Neural cell (in vitro differentiated cells): Measurements from ENCODE around the gene ZNF429. TPM values are rescaled to one million over a fixed set of nuclear protein-coding genes. Genes with fewer than 3 reads are reported as not detected.
"Not testable (repeated sequence)": the region's sequence is repeated elsewhere in the genome, so short reads cannot be mapped to it uniquely, and the experiment has no call there.

Source experiments
- H2AFZ ChIP-seq: fragments of 200-600, 300-800 bp; sonication (generic), shearing (Covaris generic); 2 replicates; pipeline ENCODE4 v1.6.0; 2014; ENCODE audit warnings: low read depth, mild to moderate bottlenecking, antibody characterized with exemption, low read length, moderate library complexity
- H3F3A ChIP-seq: fragments of 200-600 bp; shearing (Covaris generic); 2 replicates; pipeline ENCODE4 v1.6.1; 2016; ENCODE audit warnings: mild to moderate bottlenecking, moderate library complexity, mixed read lengths, antibody characterized with exemption, low read length; ENCODE audit not compliant: insufficient read depth, poor library complexity, severe bottlenecking
- H3K27ac ChIP-seq: fragments of 200-600, 300-800 bp; sonication (generic), shearing (Covaris generic); 2 replicates; pipeline ENCODE4 v1.5.1; 2014; ENCODE audit warnings: mild to moderate bottlenecking, low read length, moderate library complexity
- H3K27me3 ChIP-seq: fragments of 300-800, 200-600 bp; sonication (generic), shearing (Covaris generic); 2 replicates; pipeline ENCODE4 v1.6.0; 2014; ENCODE audit warnings: mild to moderate bottlenecking, low read depth, low read length, moderate library complexity; ENCODE audit not compliant: insufficient read depth
- H3K36me3 ChIP-seq: fragments of 300-800, 200-600 bp; sonication (generic), shearing (Covaris generic); 2 replicates; pipeline ENCODE4 v1.5.1; 2014; ENCODE audit warnings: mild to moderate bottlenecking, antibody characterized with exemption, low read length, moderate library complexity; ENCODE audit not compliant: insufficient read depth
- H3K4me2 ChIP-seq: fragments of 300-800, 200-600 bp; sonication (generic), shearing (Covaris generic); 2 replicates; pipeline ENCODE4 v1.6.0; 2014; ENCODE audit warnings: mild to moderate bottlenecking, low read length
- H3K4me3 ChIP-seq: fragments of 300-800, 200-600 bp; sonication (generic), shearing (Covaris generic); 2 replicates; pipeline ENCODE4 v1.5.1; 2014; ENCODE audit warnings: mild to moderate bottlenecking, low read length, moderate library complexity
- H3K79me2 ChIP-seq: fragments of 200-600 bp; shearing (Covaris generic); replicated peaks from 2 replicates; pipeline ENCODE4 v1.6.0; 2014; ENCODE audit warnings: mild to moderate bottlenecking, low read length, moderate library complexity; ENCODE audit not compliant: insufficient read depth
- H3K9ac ChIP-seq: fragments of 300-800, 200-600 bp; sonication (generic), shearing (Covaris generic); 2 replicates; pipeline ENCODE4 v1.6.1; 2016; ENCODE audit warnings: mild to moderate bottlenecking, low read length, mixed read lengths
- H3K9me2 ChIP-seq: fragments of 200-600 bp; shearing (Covaris generic); 2 replicates; pipeline ENCODE4 v1.6.1; 2016; ENCODE audit warnings: mild to moderate bottlenecking, low read length, mixed read lengths; ENCODE audit not compliant: insufficient read depth
- H3K9me3 ChIP-seq: fragments of 200-600, 300-800 bp; sonication (generic), shearing (Covaris generic); 2 replicates; pipeline ENCODE4 v1.6.1; 2016; ENCODE audit warnings: mild to moderate bottlenecking, mixed run types, low read length, moderate library complexity, mixed read lengths
- H4K20me1 ChIP-seq: fragments of 200-600 bp; shearing (Covaris generic); 2 replicates; pipeline ENCODE4 v1.6.1; 2016; ENCODE audit warnings: mild to moderate bottlenecking, mixed run types; ENCODE audit not compliant: insufficient read depth
- EP300 ChIP-seq: fragments of 450-650 bp; conservative IDR thresholded peaks from 2 replicates; pipeline ENCODE4 v1.6.1; 2014; ENCODE audit warnings: antibody characterized with exemption, mild to moderate bottlenecking, moderate library complexity; ENCODE audit not compliant: poor library complexity, severe bottlenecking
- EZH2 ChIP-seq: fragments of 200-600, 300-800 bp; shearing (Covaris generic), sonication (generic); IDR thresholded peaks from 2 replicates; pipeline ENCODE4 v1.6.1; 2014; ENCODE audit warnings: antibody characterized with exemption, low read length, borderline replicate concordance, mild to moderate bottlenecking; ENCODE audit not compliant: insufficient read depth, poor library complexity, severe bottlenecking
- MXI1 ChIP-seq: fragments of 450-650 bp; conservative IDR thresholded peaks from 2 replicates; pipeline ENCODE4 v1.6.1; 2014; ENCODE audit warnings: antibody characterized with exemption, mild to moderate bottlenecking; ENCODE audit not compliant: poor library complexity, severe bottlenecking
- POLR2AphosphoS5 ChIP-seq: IDR thresholded peaks from 2 replicates; pipeline ENCODE4 v1.6.1; 2012
- RAD21 ChIP-seq: fragments of 450-650 bp; conservative IDR thresholded peaks from 2 replicates; pipeline ENCODE4 v1.6.1; 2014; ENCODE audit warnings: antibody characterized with exemption, mild to moderate bottlenecking, moderate library complexity
- SMC3 ChIP-seq: fragments of 450-650 bp; conservative IDR thresholded peaks from 2 replicates; pipeline ENCODE4 v1.6.1; 2014; ENCODE audit warnings: antibody characterized with exemption, mild to moderate bottlenecking, moderate library complexity; ENCODE audit not compliant: poor library complexity
- TAF1 ChIP-seq: IDR thresholded peaks from 2 replicates; pipeline ENCODE4 v1.6.1; 2012; ENCODE audit warnings: low read depth
- polyA plus RNA-seq: library from polyadenylated mRNA; depleted of rRNA; stranded (reverse); fragments of >200 nt; gene quantifications from 2 replicates; pipeline ENCODE4 v1.2.3, GENCODE V29; 2014
- TF ChIP-seq, protein P1 (sequence below): IDR thresholded peaks from 2 replicates; pipeline ENCODE4 v1.6.1; 2012; ENCODE audit warnings: borderline replicate concordance
- TF ChIP-seq, protein P2 (sequence below): fragments of 450-650 bp; IDR thresholded peaks from 2 replicates; pipeline ENCODE4 v1.5.1; 2014; ENCODE audit warnings: antibody characterized with exemption, mild to moderate bottlenecking, moderate library complexity; ENCODE audit not compliant: poor library complexity, severe bottlenecking

Gene ZNF429
- polyA plus RNA-seq, 1 donor from 2014 or later, result 54.1 TPM

DNA sequence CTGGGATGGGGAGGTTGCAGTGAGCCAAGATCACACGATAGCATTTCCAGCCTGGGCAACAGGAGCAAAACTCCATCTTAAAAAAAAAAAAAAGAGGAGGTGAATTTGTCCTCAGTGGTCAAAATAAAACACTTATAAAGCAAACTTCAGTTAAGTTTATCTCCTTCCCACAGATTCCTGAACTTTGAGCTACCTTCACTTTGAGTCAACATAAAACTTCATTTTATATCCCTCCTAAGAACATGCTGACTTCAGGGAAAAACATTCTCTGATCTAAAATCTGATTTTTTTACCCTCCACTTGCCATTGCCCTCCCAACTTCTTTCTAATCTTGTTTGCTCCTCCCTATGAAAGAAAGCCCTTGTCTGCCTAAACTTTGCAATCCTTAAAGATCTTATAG is 59.0 kb downstream of the ZNF429 start:
- Histone ChIP-seq H3F3A (no peaks in the 10 kb centered on the region), H3K79me2 (no peaks in the 10 kb centered on the region), H3K9ac (no peak overlapping the region), H3K9me3 (no peaks in the 10 kb centered on the region), H3K9me2 (no peaks in the 10 kb centered on the region), H3K27ac (no peak overlapping the region), H4K20me1 (no peaks in the 10 kb centered on the region), H3K4me3 (no peak overlapping the region), H2AFZ (no peak overlapping the region), H3K4me2 (no peak overlapping the region), H3K36me3 (no peaks in the 10 kb centered on the region), H3K27me3 (no peaks in the 10 kb centered on the region)
- TF ChIP-seq TAF1 (no peak), EZH2 (no peak), MXI1 (no peak), EP300 (no peak), RAD21 (no peak), SMC3 (no peak), POLR2AphosphoS5 (no peak)
- TF ChIP-seq, protein P1, sequence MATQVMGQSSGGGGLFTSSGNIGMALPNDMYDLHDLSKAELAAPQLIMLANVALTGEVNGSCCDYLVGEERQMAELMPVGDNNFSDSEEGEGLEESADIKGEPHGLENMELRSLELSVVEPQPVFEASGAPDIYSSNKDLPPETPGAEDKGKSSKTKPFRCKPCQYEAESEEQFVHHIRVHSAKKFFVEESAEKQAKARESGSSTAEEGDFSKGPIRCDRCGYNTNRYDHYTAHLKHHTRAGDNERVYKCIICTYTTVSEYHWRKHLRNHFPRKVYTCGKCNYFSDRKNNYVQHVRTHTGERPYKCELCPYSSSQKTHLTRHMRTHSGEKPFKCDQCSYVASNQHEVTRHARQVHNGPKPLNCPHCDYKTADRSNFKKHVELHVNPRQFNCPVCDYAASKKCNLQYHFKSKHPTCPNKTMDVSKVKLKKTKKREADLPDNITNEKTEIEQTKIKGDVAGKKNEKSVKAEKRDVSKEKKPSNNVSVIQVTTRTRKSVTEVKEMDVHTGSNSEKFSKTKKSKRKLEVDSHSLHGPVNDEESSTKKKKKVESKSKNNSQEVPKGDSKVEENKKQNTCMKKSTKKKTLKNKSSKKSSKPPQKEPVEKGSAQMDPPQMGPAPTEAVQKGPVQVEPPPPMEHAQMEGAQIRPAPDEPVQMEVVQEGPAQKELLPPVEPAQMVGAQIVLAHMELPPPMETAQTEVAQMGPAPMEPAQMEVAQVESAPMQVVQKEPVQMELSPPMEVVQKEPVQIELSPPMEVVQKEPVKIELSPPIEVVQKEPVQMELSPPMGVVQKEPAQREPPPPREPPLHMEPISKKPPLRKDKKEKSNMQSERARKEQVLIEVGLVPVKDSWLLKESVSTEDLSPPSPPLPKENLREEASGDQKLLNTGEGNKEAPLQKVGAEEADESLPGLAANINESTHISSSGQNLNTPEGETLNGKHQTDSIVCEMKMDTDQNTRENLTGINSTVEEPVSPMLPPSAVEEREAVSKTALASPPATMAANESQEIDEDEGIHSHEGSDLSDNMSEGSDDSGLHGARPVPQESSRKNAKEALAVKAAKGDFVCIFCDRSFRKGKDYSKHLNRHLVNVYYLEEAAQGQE, result no peak
- TF ChIP-seq, protein P2, sequence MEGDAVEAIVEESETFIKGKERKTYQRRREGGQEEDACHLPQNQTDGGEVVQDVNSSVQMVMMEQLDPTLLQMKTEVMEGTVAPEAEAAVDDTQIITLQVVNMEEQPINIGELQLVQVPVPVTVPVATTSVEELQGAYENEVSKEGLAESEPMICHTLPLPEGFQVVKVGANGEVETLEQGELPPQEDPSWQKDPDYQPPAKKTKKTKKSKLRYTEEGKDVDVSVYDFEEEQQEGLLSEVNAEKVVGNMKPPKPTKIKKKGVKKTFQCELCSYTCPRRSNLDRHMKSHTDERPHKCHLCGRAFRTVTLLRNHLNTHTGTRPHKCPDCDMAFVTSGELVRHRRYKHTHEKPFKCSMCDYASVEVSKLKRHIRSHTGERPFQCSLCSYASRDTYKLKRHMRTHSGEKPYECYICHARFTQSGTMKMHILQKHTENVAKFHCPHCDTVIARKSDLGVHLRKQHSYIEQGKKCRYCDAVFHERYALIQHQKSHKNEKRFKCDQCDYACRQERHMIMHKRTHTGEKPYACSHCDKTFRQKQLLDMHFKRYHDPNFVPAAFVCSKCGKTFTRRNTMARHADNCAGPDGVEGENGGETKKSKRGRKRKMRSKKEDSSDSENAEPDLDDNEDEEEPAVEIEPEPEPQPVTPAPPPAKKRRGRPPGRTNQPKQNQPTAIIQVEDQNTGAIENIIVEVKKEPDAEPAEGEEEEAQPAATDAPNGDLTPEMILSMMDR, result no peak

DNA sequence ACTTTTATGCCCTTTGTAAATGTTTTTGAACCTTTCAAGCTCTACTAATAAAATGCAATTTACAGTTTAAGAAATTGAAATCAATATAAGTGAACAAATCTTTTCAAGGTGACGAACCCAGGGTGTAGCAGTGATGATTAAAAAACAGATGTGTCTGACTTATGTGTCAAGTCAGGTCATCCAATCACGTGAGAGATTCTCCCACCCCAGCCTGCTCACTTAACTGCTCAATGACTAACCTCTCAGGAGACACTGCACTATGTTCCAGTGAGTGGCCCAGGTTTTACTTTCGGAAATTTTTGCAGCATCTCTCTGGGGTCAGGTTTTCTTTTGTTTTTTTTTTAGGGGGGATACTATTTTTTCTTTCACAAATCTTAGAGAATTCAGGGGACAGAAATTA is 60.7 kb downstream of the ZNF429 start:
- Histone ChIP-seq H3K79me2 (no peaks in the 10 kb centered on the region), H3F3A (no peaks in the 10 kb centered on the region), H3K9me3 (no peaks in the 10 kb centered on the region), H3K27me3 (no peaks in the 10 kb centered on the region), H3K9ac (no peak overlapping the region), H3K4me2 (no peak overlapping the region), H3K9me2 (no peaks in the 10 kb centered on the region), H3K27ac (no peak overlapping the region), H4K20me1 (no peaks in the 10 kb centered on the region), H3K36me3 (no peaks in the 10 kb centered on the region), H3K4me3 (no peak overlapping the region), H2AFZ (no peak overlapping the region)
- TF ChIP-seq MXI1 (no peak), TAF1 (no peak), EZH2 (no peak), EP300 (no peak), POLR2AphosphoS5 (no peak), RAD21 (no peak), SMC3 (no peak)
- TF ChIP-seq, protein P1, result no peak
- TF ChIP-seq, protein P2, result no peak

DNA sequence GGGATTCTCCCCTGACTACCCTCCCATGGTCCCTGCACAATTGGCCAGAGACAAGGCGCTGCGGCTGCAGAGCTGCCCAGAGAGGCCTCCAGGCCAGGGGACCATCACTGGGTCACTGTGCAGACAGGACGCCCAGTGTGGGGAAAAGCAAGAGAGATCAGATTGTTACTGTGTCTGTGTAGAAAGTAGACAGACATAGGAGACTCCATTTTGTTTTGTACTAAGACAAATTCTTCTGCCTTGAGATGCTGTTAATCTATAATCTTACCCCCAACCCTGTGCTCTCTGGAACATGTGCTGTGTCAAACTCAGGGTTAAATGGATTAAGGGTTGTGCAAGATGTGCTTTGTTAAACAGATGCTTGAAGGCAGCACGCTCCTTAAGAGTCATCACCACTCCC is 62.4 kb downstream of the ZNF429 start:
- not testable (repeated sequence) for H3F3A ChIP-seq, H3K9me2 ChIP-seq, H4K20me1 ChIP-seq, H3K9me3 ChIP-seq, H3K9ac ChIP-seq, H2AFZ ChIP-seq, H3K79me2 ChIP-seq, H3K36me3 ChIP-seq, H3K27ac ChIP-seq, H3K27me3 ChIP-seq, H3K4me3 ChIP-seq, H3K4me2 ChIP-seq
